Measurements from ENCODE around the gene GIMAP7.
"Not testable (repeated sequence)": the region's sequence is repeated elsewhere in the genome, so short reads cannot be mapped to it uniquely, and the experiment has no call there.

GIMAP7 gene

GRCh38 chr7:150515248-150516147 is 826 bp downstream of the GIMAP7 start:
- DNase-seq, result no peak

GRCh38 chr7:150516956-150517745 is 2.5 kb downstream of the GIMAP7 start:
- no peak for DNase-seq

GRCh38 chr7:150519310-150519709 is 4.6 kb downstream of the GIMAP7 start:
- DNase-seq, result no peak

- DNase-seq, result no peak
These were observed 5.5 kb downstream of the GIMAP7 start for GRCh38 chr7:150520145-150520544.

- not testable (repeated sequence) for DNase-seq
These were observed 8.3 kb downstream of the GIMAP7 start for GRCh38 chr7:150522931-150523330.

- DNase-seq, result no peak
These were observed 9.3 kb downstream of the GIMAP7 start for GRCh38 chr7:150524018-150524417.

- no peak for DNase-seq
These were observed 17.0 kb downstream of the GIMAP7 start for GRCh38 chr7:150531704-150532103.

- no peak for DNase-seq
These were observed 23.6 kb downstream of the GIMAP7 start for GRCh38 chr7:150538259-150538658.

- DNase-seq, result no peak
These were observed 38.5 kb downstream of the GIMAP7 start for GRCh38 chr7:150553163-150553562.

- no peak for DNase-seq
These were observed 42.0 kb downstream of the GIMAP7 start for GRCh38 chr7:150556521-150557138.

GRCh38 chr7:150560486-150560885 is 45.8 kb downstream of the GIMAP7 start:
- no peak for DNase-seq

GRCh38 chr7:150562919-150563318 is 48.2 kb downstream of the GIMAP7 start:
- no peak for DNase-seq

GRCh38 chr7:150564006-150564405 is 49.3 kb downstream of the GIMAP7 start:
- DNase-seq, result no peak

- DNase-seq, result no peak
These were observed 49.9 kb downstream of the GIMAP7 start for GRCh38 chr7:150564566-150564965.

- no peak for DNase-seq
These were observed 50.6 kb downstream of the GIMAP7 start for GRCh38 chr7:150565239-150565638.

- no peak for DNase-seq
These were observed 51.5 kb downstream of the GIMAP7 start for GRCh38 chr7:150566123-150566522.

- no peak for DNase-seq
These were observed 51.9 kb downstream of the GIMAP7 start for GRCh38 chr7:150566572-150566971.

- no peak for DNase-seq
These were observed 52.5 kb downstream of the GIMAP7 start, which contains the start of gene GIMAP4 for GRCh38 chr7:150567169-150567568. GIMAP4 (plus strand) TSS chr7:150567390; CDS start chr7:150569902, 2,512 bp downstream.

- DNase-seq, result no peak
These were observed 53.2 kb downstream of the GIMAP7 start for GRCh38 chr7:150567871-150568301.

GRCh38 chr7:150568714-150569113 is 54.0 kb downstream of the GIMAP7 start:
- DNase-seq, result no peak

- DNase-seq, result no peak
These were observed 54.7 kb downstream of the GIMAP7 start for GRCh38 chr7:150569245-150569955.

Measured in DMS153 (cell line).